HG03342 (cell line): ENCODE measurements around the gene CFAP46.

ENCODE experiments used
- ATAC-seq: cut with Tn5 transposase; IDR thresholded peaks from one replicate; pipeline ENCODE4 v1.9.1; 2021; ENCODE audit warnings: mild to moderate bottlenecking, moderate library complexity; ENCODE audit not compliant: unreplicated experiment

Gene CFAP46

GRCh38 chr10:132762267-132762666 lies 180.1 kb downstream of the CFAP46 start:
- ATAC-seq: no peak

- no peak for ATAC-seq
Measured at GRCh38 chr10:132761395-132762060, 180.8 kb downstream of the CFAP46 start.

- no peak for ATAC-seq
Measured at GRCh38 chr10:132758865-132759264, 183.5 kb downstream of the CFAP46 start.
